HepG2 (cell line): ENCODE measurements around the gene BRPF1. TPM values are rescaled to one million over a fixed set of nuclear protein-coding genes. Genes with fewer than 3 reads are reported as not detected.
A peak's percentile ranks its signal among the peaks of the same experiment; 100 is the strongest.

Source experiments
- BCLAF1 ChIP-seq: fragments of 450-650 bp; IDR thresholded peaks from 2 replicates; pipeline ENCODE4 v1.6.1; 2017; ENCODE audit warnings: mild to moderate bottlenecking
- DRAP1 ChIP-seq: IDR thresholded peaks from 2 replicates; pipeline ENCODE4 v1.6.1; 2016; ENCODE audit warnings: missing genetic modification reagents, missing compliant biosample characterization
- FOXM1 ChIP-seq: sonication (generic); formaldehyde crosslinking; IDR thresholded peaks from 2 replicates; pipeline ENCODE4 v1.5.0; 2020; ENCODE audit warnings: missing genetic modification reagents
- GLI4 ChIP-seq: sonication (generic); formaldehyde crosslinking; IDR thresholded peaks from 2 replicates; pipeline ENCODE4 v1.5.1; 2020; ENCODE audit warnings: missing genetic modification reagents, mild to moderate bottlenecking, moderate library complexity, borderline replicate concordance
- HOXA3 ChIP-seq: sonication (generic); formaldehyde crosslinking; IDR thresholded peaks from 2 replicates; pipeline ENCODE4 v1.5.0; 2020; ENCODE audit warnings: missing genetic modification reagents
- KLF12 ChIP-seq: sonication (generic); formaldehyde crosslinking; IDR thresholded peaks from 2 replicates; pipeline ENCODE4 v1.4.0; 2020; ENCODE audit warnings: missing genetic modification reagents, borderline replicate concordance
- KMT2A ChIP-seq: sonication (generic); formaldehyde crosslinking; IDR thresholded peaks from 2 replicates; pipeline ENCODE4 v1.4.0; 2020; ENCODE audit warnings: missing genetic modification reagents
- MAFG ChIP-seq: sonication (generic); formaldehyde crosslinking; IDR thresholded peaks from 2 replicates; pipeline ENCODE4 v1.5.1; 2020; ENCODE audit warnings: mild to moderate bottlenecking, missing genetic modification reagents
- RFXANK ChIP-seq: IDR thresholded peaks from 2 replicates; pipeline ENCODE4 v1.6.1; 2016
- SP1 ChIP-seq, 2 experiments: fragments of 450-650 bp in 1 of 2; sonication (generic) in 1 of 2; formaldehyde crosslinking in 1 of 2; IDR thresholded peaks; 2 replicates each; pipeline versions ENCODE4 v1.4.0 to v1.6.1; 2016 to 2020; ENCODE audit warnings: missing genetic modification reagents in 1 of 2
- ZC3H13 ChIP-seq: sonication (generic); formaldehyde crosslinking; IDR thresholded peaks from 2 replicates; pipeline ENCODE4 v1.8.1; 2023; ENCODE audit warnings: mild to moderate bottlenecking, missing genetic modification reagents, moderate library complexity
- ZNF24 ChIP-seq: fragments of 450-650 bp; IDR thresholded peaks from 2 replicates; pipeline ENCODE4 v1.6.1; 2017; ENCODE audit warnings: antibody characterized with exemption, mild to moderate bottlenecking
- ZNF501 ChIP-seq: sonication (generic); formaldehyde crosslinking; IDR thresholded peaks from 2 replicates; pipeline ENCODE4 v1.5.1; 2020; ENCODE audit warnings: mild to moderate bottlenecking, moderate library complexity, missing genetic modification reagents
- ZNF546 ChIP-seq: sonication (generic); formaldehyde crosslinking; conservative IDR thresholded peaks from 2 replicates; pipeline ENCODE4 v1.8.1; 2023; ENCODE audit warnings: mild to moderate bottlenecking, missing genetic modification reagents
- ZNF558 ChIP-seq: sonication (generic); formaldehyde crosslinking; IDR thresholded peaks from 2 replicates; pipeline ENCODE4 v1.9.0; 2022; ENCODE audit warnings: mild to moderate bottlenecking, missing genetic modification reagents, borderline replicate concordance
- ZNF704 ChIP-seq: sonication (generic); formaldehyde crosslinking; IDR thresholded peaks from 2 replicates; pipeline ENCODE4 v1.8.1; 2023; ENCODE audit warnings: mild to moderate bottlenecking, inconsistent platforms, moderate library complexity, missing genetic modification reagents, borderline replicate concordance
- ZNF766 ChIP-seq: sonication (generic); formaldehyde crosslinking; IDR thresholded peaks from 2 replicates; pipeline ENCODE4 v1.5.0; 2020; ENCODE audit warnings: missing genetic modification reagents, borderline replicate concordance
- ZXDC ChIP-seq: sonication (generic); formaldehyde crosslinking; IDR thresholded peaks from 2 replicates; pipeline ENCODE4 v1.5.0; 2020; ENCODE audit warnings: mild to moderate bottlenecking, missing genetic modification reagents
- polyA plus RNA-seq, 8 experiments: library from polyadenylated mRNA; depleted of rRNA in 3 of 8; stranded (reverse) in 7 of 8; unstranded in 1 of 8; fragments of >200 nt; fragmentation: Illumina TruSeq in 4 of 8; extraction: Trizol in 4 of 8; gene quantifications; 2 replicates each; pipeline versions ENCODE4 v1.2.1 to v1.2.3, GENCODE V29; 2011 to 2016; ENCODE audit warnings: low read depth in 4 of 8, missing spikeins in 1 of 8, mixed read lengths in 1 of 8; ENCODE audit not compliant: insufficient read depth in 1 of 8
- total RNA-seq, 5 experiments: library from RNA; depleted of rRNA; stranded (reverse); fragments of >200 nt; fragmentation: Illumina TruSeq; extraction: Trizol; gene quantifications; 2 replicates each; pipeline ENCODE4 v1.2.3, GENCODE V29; 2016; ENCODE audit warnings: low read depth in 1 of 5
- TF ChIP-seq, protein P1 (sequence below): sonication (generic); formaldehyde crosslinking; IDR thresholded peaks from 2 replicates; pipeline ENCODE4 v1.9.0; 2022; ENCODE audit warnings: missing genetic modification reagents, mild to moderate bottlenecking, borderline replicate concordance

The BRPF1 gene
- total and polyA plus RNA-seq, 2 of the 13 experiments (the other 11 are each of a cell fraction or from before 2014, with no cell fraction given), result 7.3 to 10.0 TPM

- no peak; the same call in 1 of the 2 replicates for TF ChIP-seq DRAP1
- TF ChIP-seq ZNF546 (CRISPR knock-in tag), result 0 out of 2 replicates have a peak, but pooled peaks have one; percentile 49
- no peak for TF ChIP-seq ZNF24
- no peak for TF ChIP-seq SP1 (IDR thresholded peaks at IDR 0.05)
- peak; percentile 27; the same call in 1 of the 2 replicates for TF ChIP-seq SP1 (CRISPR knock-in tag; IDR thresholded peaks at IDR 0.05)
- no peak for TF ChIP-seq ZNF704 (CRISPR knock-in tag)
- no peak for TF ChIP-seq GLI4 (CRISPR knock-in tag)
- TF ChIP-seq ZC3H13 (CRISPR knock-in tag), result no peak
- peak; percentile 37; the same call in 1 of the 2 replicates for TF ChIP-seq HOXA3 (CRISPR knock-in tag)
- no peak for TF ChIP-seq BCLAF1
- TF ChIP-seq ZNF501 (CRISPR knock-in tag), result no peak; the same call in 1 of the 2 replicates
- TF ChIP-seq, protein P1, sequence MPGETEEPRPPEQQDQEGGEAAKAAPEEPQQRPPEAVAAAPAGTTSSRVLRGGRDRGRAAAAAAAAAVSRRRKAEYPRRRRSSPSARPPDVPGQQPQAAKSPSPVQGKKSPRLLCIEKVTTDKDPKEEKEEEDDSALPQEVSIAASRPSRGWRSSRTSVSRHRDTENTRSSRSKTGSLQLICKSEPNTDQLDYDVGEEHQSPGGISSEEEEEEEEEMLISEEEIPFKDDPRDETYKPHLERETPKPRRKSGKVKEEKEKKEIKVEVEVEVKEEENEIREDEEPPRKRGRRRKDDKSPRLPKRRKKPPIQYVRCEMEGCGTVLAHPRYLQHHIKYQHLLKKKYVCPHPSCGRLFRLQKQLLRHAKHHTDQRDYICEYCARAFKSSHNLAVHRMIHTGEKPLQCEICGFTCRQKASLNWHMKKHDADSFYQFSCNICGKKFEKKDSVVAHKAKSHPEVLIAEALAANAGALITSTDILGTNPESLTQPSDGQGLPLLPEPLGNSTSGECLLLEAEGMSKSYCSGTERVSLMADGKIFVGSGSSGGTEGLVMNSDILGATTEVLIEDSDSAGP (CRISPR knock-in tag), result peak; percentile 23; the same call in 1 of the 2 replicates
- TF ChIP-seq KLF12 (CRISPR knock-in tag), result no peak
- no peak; the same call in 1 of the 2 replicates for TF ChIP-seq KMT2A (CRISPR knock-in tag)
- no peak for TF ChIP-seq MAFG (CRISPR knock-in tag)
- no peak for TF ChIP-seq ZNF766 (CRISPR knock-in tag)
- TF ChIP-seq ZXDC (CRISPR knock-in tag), result no peak
- TF ChIP-seq RFXANK, result no peak
- 0 out of 2 replicates have a peak, but pooled peaks have one; percentile 1 for TF ChIP-seq ZNF558
- TF ChIP-seq FOXM1, result no peak
Measured at GRCh38 chr3:9792405-9793160, 61.0 kb downstream of the BRPF1 start, which contains the start of the genes ARPC4 and TADA3 (continued).
